GM12878 (cell line): Measurements from ENCODE around the gene B3GALT6. TPM values are rescaled to one million over a fixed set of nuclear protein-coding genes. Genes with fewer than 3 reads are reported as not detected.

ENCODE experiments used
- ATAC-seq: fragments of 200-7000 bp; cut with Tn5 transposase; 3 replicates; pipeline ENCODE4 v1.9.1; 2020; ENCODE audit warnings: mild to moderate bottlenecking, moderate library complexity
- BruUV-seq: library from RNA; stranded (reverse); fragments of 400-500 nt; replicated peaks from 2 replicates; lab custom pipeline; 2021; lab: Mats Ljungman, UMichigan
- CTCF ChIA-PET: fragments of 300-600 bp; sonication (Branson Sonifier 250); formaldehyde crosslinking; extraction: SDS; loops from one replicate; lab custom pipeline; 2021; ENCODE audit warnings: inconsistent platforms; lab: Yijun Ruan, JAX
- POLR2A ChIA-PET: fragments of 350-600 bp; formaldehyde crosslinking; extraction: SDS; loops from one replicate; lab custom pipeline; 2021; ENCODE audit warnings: inconsistent platforms; lab: Charles Lee
- RAD21 ChIA-PET: fragments of 300-600 bp; sonication (Branson Sonifier 250); formaldehyde crosslinking; loops from one replicate; lab custom pipeline; 2023; ENCODE audit warnings: antibody characterized with exemption; ENCODE audit not compliant: unreplicated experiment; lab: Charles Lee
- SMC1A ChIA-PET: fragments of 300-600 bp; sonication (Branson Sonifier 250); formaldehyde crosslinking; loops from one replicate; lab custom pipeline; 2023; ENCODE audit not compliant: unreplicated experiment, uncharacterized antibody; lab: Charles Lee
- DNase-seq: peaks from one replicate; pipeline ENCODE4 v3.0.0-alpha.2; 2011; ENCODE audit warnings: low read depth, low spot score
- FAIRE-seq: peaks from 3 replicates; lab custom pipeline; 2011; peaks lifted over from hg19 to GRCh38; lab: Jason Lieb, UNC
- H2AFZ ChIP-seq: 2 replicates; pipeline ENCODE4 v1.6.0; 2011; ENCODE audit warnings: low read depth, low read length, control low read depth; ENCODE audit not compliant: control insufficient read depth
- H3K27ac ChIP-seq: 2 replicates; pipeline ENCODE4 v1.5.1; 2011; ENCODE audit warnings: control low read depth; ENCODE audit not compliant: control insufficient read depth, insufficient read depth
- H3K27me3 ChIP-seq, 2 experiments: replicated peaks in 1 of 2; 2 replicates each; pipeline versions ENCODE4 v1.6.0 to v1.6.1; 2011; ENCODE audit warnings: low read length in 1 of 2; ENCODE audit not compliant: control insufficient read depth in 2 of 2, insufficient read depth in 2 of 2
- H3K36me3 ChIP-seq, 2 experiments: 2 replicates each; pipeline ENCODE4 v1.5.1; 2011; ENCODE audit warnings: low read length in 1 of 2; ENCODE audit not compliant: control insufficient read depth in 2 of 2, insufficient read depth in 2 of 2
- H3K4me1 ChIP-seq: 2 replicates; pipeline ENCODE4 v1.6.1; 2011; ENCODE audit warnings: mild to moderate bottlenecking, low read length, moderate library complexity, mixed read lengths; ENCODE audit not compliant: control insufficient read depth, insufficient read depth
- H3K4me2 ChIP-seq: 2 replicates; pipeline ENCODE4 v1.6.0; 2011; ENCODE audit warnings: control low read depth; ENCODE audit not compliant: control insufficient read depth, insufficient read depth
- H3K4me3 ChIP-seq: fragments of 200-600 bp; sonication (generic); 2 replicates; pipeline ENCODE4 v1.5.1; 2016
- H3K79me2 ChIP-seq: 2 replicates; pipeline ENCODE4 v1.6.0; 2011; ENCODE audit warnings: low read length; ENCODE audit not compliant: control insufficient read depth, insufficient read depth
- H3K9ac ChIP-seq: 2 replicates; pipeline ENCODE4 v1.8.0; 2011; ENCODE audit warnings: low read length, control low read depth, mixed read lengths; ENCODE audit not compliant: control insufficient read depth, insufficient read depth
- H3K9me3 ChIP-seq: replicated peaks from 3 replicates; pipeline ENCODE4 v1.5.1; 2011; ENCODE audit warnings: mild to moderate bottlenecking, low read length; ENCODE audit not compliant: control insufficient read depth, insufficient read depth
- H4K20me1 ChIP-seq: 2 replicates; pipeline ENCODE4 v1.6.0; 2011; ENCODE audit not compliant: control insufficient read depth, insufficient read depth
- ASH2L ChIP-seq: fragments of 300-600, 200-600 bp; sonication (generic); IDR thresholded peaks from 2 replicates; pipeline ENCODE4 v1.6.1; 2017; ENCODE audit warnings: low read depth, mild to moderate bottlenecking, borderline replicate concordance
- CREB1 ChIP-seq: IDR thresholded peaks from 2 replicates; pipeline ENCODE4 v1.6.1; 2012; ENCODE audit warnings: low read depth, mild to moderate bottlenecking, inconsistent platforms
- CREM ChIP-seq: IDR thresholded peaks from 2 replicates; pipeline ENCODE4 v1.6.1; 2014; ENCODE audit warnings: antibody characterized with exemption, low read depth
- FOXK2 ChIP-seq: fragments of 450-650 bp; IDR thresholded peaks from 2 replicates; pipeline ENCODE4 v1.6.1; 2017; ENCODE audit warnings: mild to moderate bottlenecking, moderate library complexity
- FOXM1 ChIP-seq: IDR thresholded peaks from 2 replicates; pipeline ENCODE4 v1.6.1; 2012; ENCODE audit warnings: low read depth, mild to moderate bottlenecking, inconsistent platforms, low read length, moderate library complexity
- HCFC1 ChIP-seq: fragments of 150-350 bp; IDR thresholded peaks from 2 replicates; pipeline ENCODE4 v1.6.1; 2014; ENCODE audit warnings: low read length
- IRF5 ChIP-seq: fragments of 450-650 bp; IDR thresholded peaks from 2 replicates; pipeline ENCODE4 v1.6.1; 2017; ENCODE audit warnings: borderline replicate concordance
- KLF5 ChIP-seq: fragments of 450-650 bp; IDR thresholded peaks from 2 replicates; pipeline ENCODE4 v1.6.1; 2014; ENCODE audit warnings: mild to moderate bottlenecking; ENCODE audit not compliant: partially characterized antibody
- MTA3 ChIP-seq: IDR thresholded peaks from 2 replicates; pipeline ENCODE4 v1.6.1; 2012; ENCODE audit warnings: low read length, inconsistent platforms, borderline replicate concordance
- MXI1 ChIP-seq: fragments of 150-350 bp; IDR thresholded peaks from 2 replicates; pipeline ENCODE4 v1.6.1; 2011; ENCODE audit warnings: low read depth, mild to moderate bottlenecking, inconsistent platforms, low read length, improper control_type of control experiment
- PKNOX1 ChIP-seq: fragments of 450-650 bp; IDR thresholded peaks from 2 replicates; pipeline ENCODE4 v1.6.1; 2016; ENCODE audit warnings: mild to moderate bottlenecking
- RCOR1 ChIP-seq: conservative IDR thresholded peaks from 2 replicates; pipeline ENCODE4 v1.6.1; 2012; ENCODE audit warnings: low read depth, low read length, improper control_type of control experiment
- SPI1 ChIP-seq: IDR thresholded peaks from 2 replicates; pipeline ENCODE4 v1.6.1; 2011; ENCODE audit warnings: low read depth, mild to moderate bottlenecking, low read length, moderate library complexity, borderline replicate concordance; ENCODE audit not compliant: insufficient read depth
- SRF ChIP-seq, 2 experiments: IDR thresholded peaks; 2 replicates each; pipeline ENCODE4 v1.6.1; 2011; ENCODE audit warnings: low read depth in 2 of 2, low read length in 2 of 2, mild to moderate bottlenecking in 1 of 2, moderate library complexity in 1 of 2
- ZBED1 ChIP-seq: IDR thresholded peaks from 2 replicates; pipeline ENCODE4 v1.6.1; 2016; ENCODE audit warnings: borderline replicate concordance
- WGBS: methylation state at CpG from one replicate; pipeline ENCODE4 v1.1.6; 2016; ENCODE audit warnings: low lambda C conversion rate; ENCODE audit not compliant: insufficient replicate concordance, insufficient coverage; ENCODE audit errors: missing lambda C conversion rate; 5-methylcytosine and 5-hydroxymethylcytosine counted together
- in situ Hi-C: fragments of 300-500 bp; cut with MboI; formaldehyde crosslinking; loops from 9 replicates; pipeline ENCODE4 v1.14.3; 2018; ENCODE audit warnings: mixed read lengths
- intact Hi-C: fragments of 100-400 bp; cut with micrococcal nuclease; formaldehyde crosslinking; loops from one replicate; pipeline ENCODE4 v1.14.2; 2022; ENCODE audit not compliant: unreplicated experiment
- polyA plus RNA-seq, 11 experiments: library from polyadenylated mRNA; depleted of rRNA in 4 of 11; unstranded in 6 of 11; stranded (reverse) in 5 of 11; fragments of >200 nt; fragmentation: Nextera tagmentation in 4 of 11; fragmentation: Illumina TruSeq in 1 of 11; extraction: Ambion mirVana in 4 of 11; extraction: Trizol in 1 of 11; gene quantifications; 1 replicate in 1 of 11; 2 replicates in 10 of 11; pipeline versions ENCODE4 v1.2.1 to v1.2.3, GENCODE V29; 2011 to 2016; ENCODE audit warnings: inconsistent platforms in 2 of 11, missing spikeins in 2 of 11, low read depth in 1 of 11
- total RNA-seq, 4 experiments: library from RNA; depleted of rRNA in 3 of 4; stranded (reverse); fragments of >200 nt in 3 of 4; fragmentation: Illumina TruSeq in 1 of 4; extraction: Trizol in 1 of 4; gene quantifications; 2 replicates each; pipeline versions ENCODE4 v1.2.1 to v1.2.3, GENCODE V29; 2013 to 2021
- TF ChIP-seq, protein P1 (sequence below): fragments of 150-350 bp; IDR thresholded peaks from 2 replicates; pipeline ENCODE4 v1.6.1; 2014; ENCODE audit warnings: mild to moderate bottlenecking, low read depth, low read length
- TF ChIP-seq, protein P2 (sequence below): IDR thresholded peaks from 2 replicates; pipeline ENCODE4 v1.6.1; 2012; ENCODE audit warnings: mild to moderate bottlenecking, low read depth, low read length

Gene B3GALT6
- total and polyA plus RNA-seq, 10 of the 15 experiments (the other 5 are each of a cell fraction or from before 2014, with no cell fraction given) = 0.53 to 20.8 (median 4.5) TPM

- no peak for ATAC-seq
- ChIA-PET CTCF (no interaction called here), SMC1A (no interaction called here), RAD21 (no interaction called here), POLR2A (no interaction called here)
- no TSS peak for BruUV-seq
- DNase-seq = no peak
- WGBS = 97% methylated on average over 37 of the region's 39 CpGs
- no peak overlapping the region for H3K4me3 ChIP-seq
- no peak overlapping the region for H2AFZ ChIP-seq
- H3K27ac ChIP-seq = no peak overlapping the region
- H3K27me3 ChIP-seq = no peaks in the 10 kb centered on the region
- FAIRE-seq = no peak
- H3K9me3 ChIP-seq = no peaks in the 10 kb centered on the region
- intact Hi-C loops = no loop called here
- H3K4me2 ChIP-seq = no peak overlapping the region
- peaks cover 13 to 15% of the 10 kb centered on the region in 2 experiments for H3K36me3 ChIP-seq
- in situ Hi-C loops = no loop called here
- peaks cover 4% of the 10 kb centered on the region; the same call in 1 of the 2 replicates for H4K20me1 ChIP-seq
- peaks cover 14% of the 10 kb centered on the region for H3K4me1 ChIP-seq
- peaks cover 35% of the 10 kb centered on the region for H3K79me2 ChIP-seq
- H3K9ac ChIP-seq = no peak overlapping the region
- TF ChIP-seq, protein P1, sequence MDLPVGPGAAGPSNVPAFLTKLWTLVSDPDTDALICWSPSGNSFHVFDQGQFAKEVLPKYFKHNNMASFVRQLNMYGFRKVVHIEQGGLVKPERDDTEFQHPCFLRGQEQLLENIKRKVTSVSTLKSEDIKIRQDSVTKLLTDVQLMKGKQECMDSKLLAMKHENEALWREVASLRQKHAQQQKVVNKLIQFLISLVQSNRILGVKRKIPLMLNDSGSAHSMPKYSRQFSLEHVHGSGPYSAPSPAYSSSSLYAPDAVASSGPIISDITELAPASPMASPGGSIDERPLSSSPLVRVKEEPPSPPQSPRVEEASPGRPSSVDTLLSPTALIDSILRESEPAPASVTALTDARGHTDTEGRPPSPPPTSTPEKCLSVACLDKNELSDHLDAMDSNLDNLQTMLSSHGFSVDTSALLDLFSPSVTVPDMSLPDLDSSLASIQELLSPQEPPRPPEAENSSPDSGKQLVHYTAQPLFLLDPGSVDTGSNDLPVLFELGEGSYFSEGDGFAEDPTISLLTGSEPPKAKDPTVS = no peak
- TF ChIP-seq KLF5 (no peak), SRF (IDR thresholded peaks at IDR 0.05; ENCODE audit: low read depth in 2 of 2, low read length in 2 of 2) (no peak), CREM (no peak), SPI1 (no peak), FOXK2 (no peak), ASH2L (no peak), IRF5 (no peak), RCOR1 (no peak), ZBED1 (no peak), HCFC1 (no peak), PKNOX1 (no peak), CREB1 (no peak), MXI1 (no peak), FOXM1 (no peak), MTA3 (no peak)
- TF ChIP-seq, protein P2, sequence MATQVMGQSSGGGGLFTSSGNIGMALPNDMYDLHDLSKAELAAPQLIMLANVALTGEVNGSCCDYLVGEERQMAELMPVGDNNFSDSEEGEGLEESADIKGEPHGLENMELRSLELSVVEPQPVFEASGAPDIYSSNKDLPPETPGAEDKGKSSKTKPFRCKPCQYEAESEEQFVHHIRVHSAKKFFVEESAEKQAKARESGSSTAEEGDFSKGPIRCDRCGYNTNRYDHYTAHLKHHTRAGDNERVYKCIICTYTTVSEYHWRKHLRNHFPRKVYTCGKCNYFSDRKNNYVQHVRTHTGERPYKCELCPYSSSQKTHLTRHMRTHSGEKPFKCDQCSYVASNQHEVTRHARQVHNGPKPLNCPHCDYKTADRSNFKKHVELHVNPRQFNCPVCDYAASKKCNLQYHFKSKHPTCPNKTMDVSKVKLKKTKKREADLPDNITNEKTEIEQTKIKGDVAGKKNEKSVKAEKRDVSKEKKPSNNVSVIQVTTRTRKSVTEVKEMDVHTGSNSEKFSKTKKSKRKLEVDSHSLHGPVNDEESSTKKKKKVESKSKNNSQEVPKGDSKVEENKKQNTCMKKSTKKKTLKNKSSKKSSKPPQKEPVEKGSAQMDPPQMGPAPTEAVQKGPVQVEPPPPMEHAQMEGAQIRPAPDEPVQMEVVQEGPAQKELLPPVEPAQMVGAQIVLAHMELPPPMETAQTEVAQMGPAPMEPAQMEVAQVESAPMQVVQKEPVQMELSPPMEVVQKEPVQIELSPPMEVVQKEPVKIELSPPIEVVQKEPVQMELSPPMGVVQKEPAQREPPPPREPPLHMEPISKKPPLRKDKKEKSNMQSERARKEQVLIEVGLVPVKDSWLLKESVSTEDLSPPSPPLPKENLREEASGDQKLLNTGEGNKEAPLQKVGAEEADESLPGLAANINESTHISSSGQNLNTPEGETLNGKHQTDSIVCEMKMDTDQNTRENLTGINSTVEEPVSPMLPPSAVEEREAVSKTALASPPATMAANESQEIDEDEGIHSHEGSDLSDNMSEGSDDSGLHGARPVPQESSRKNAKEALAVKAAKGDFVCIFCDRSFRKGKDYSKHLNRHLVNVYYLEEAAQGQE = no peak
These were observed 35.6 kb downstream of the B3GALT6 start for GRCh38 chr1:1267488-1268283.
